Activated CD8-positive, alpha-beta T cell treated with anti-CD3 and anti-CD28 coated beads for 36 hours (primary cell): ENCODE results near the gene NLRC3. TPM values are rescaled to one million over a fixed set of nuclear protein-coding genes. Genes with fewer than 3 reads are reported as not detected.

Experiments
- ATAC-seq: fragments of 200-7000 bp; cut with Tn5 transposase; one replicate; pipeline ENCODE4 v1.10.0; 2021; ENCODE audit warnings: mild to moderate bottlenecking, moderate library complexity
- CTCF ChIA-PET: fragments of 350-600 bp; sonication (Branson Sonifier 250); formaldehyde crosslinking; loops from one replicate; lab custom pipeline; 2021; ENCODE audit warnings: antibody characterized with exemption; lab: Charles Lee
- POLR2A ChIA-PET: fragments of 350-600 bp; sonication (Branson Sonifier 250); formaldehyde crosslinking; loops from one replicate; lab custom pipeline; 2021; ENCODE audit warnings: antibody characterized with exemption; lab: Charles Lee
- DNase-seq: peaks from one replicate; pipeline ENCODE4 v3.0.0-alpha.2; 2020
- H3K27ac Mint-ChIP-seq: one replicate; pipeline ENCODE4 v1.8.0; 2021; ENCODE audit warnings: mild to moderate bottlenecking, mixed read lengths
- H3K27me3 Mint-ChIP-seq: one replicate; pipeline ENCODE4 v1.8.0; 2021; ENCODE audit warnings: mixed read lengths
- H3K36me3 Mint-ChIP-seq: one replicate; pipeline ENCODE4 v1.8.0; 2021; ENCODE audit warnings: low read depth, mixed read lengths
- H3K4me1 Mint-ChIP-seq: one replicate; pipeline ENCODE4 v1.8.0; 2021; ENCODE audit warnings: low read depth, mixed read lengths
- H3K4me3 Mint-ChIP-seq: one replicate; pipeline ENCODE4 v1.8.0; 2021; ENCODE audit warnings: mild to moderate bottlenecking, moderate library complexity, mixed read lengths
- H3K9me3 Mint-ChIP-seq: one replicate; pipeline ENCODE4 v1.8.0; 2021; ENCODE audit warnings: mixed read lengths
- CTCF ChIP-seq: fragments of 200-600 bp; IDR thresholded peaks from one replicate; pipeline ENCODE4 v1.8.0; 2022; ENCODE audit warnings: antibody characterized with exemption, mild to moderate bottlenecking
- intact Hi-C: fragments of 100-400 bp; cut with micrococcal nuclease; formaldehyde crosslinking; loops from one replicate; pipeline ENCODE4 v1.10.0; 2022
- total RNA-seq, 2 experiments: library from RNA; stranded (reverse); gene quantifications; one replicate each; pipeline ENCODE4 v1.2.3, GENCODE V29; 2021

Gene NLRC3
- total RNA-seq, 2 experiments from 2014 or later, result 17.9 to 19.8 TPM

- peaks cover 20% of the 10 kb centered on the region for H3K36me3 Mint-ChIP-seq
Observed at GRCh38 chr16:3546986-3547682, 30.1 kb downstream of the NLRC3 start.

GRCh38 chr16:3542601-3543373, 34.4 kb downstream of the NLRC3 start:
- DNase-seq, result no peak
- H3K4me1 Mint-ChIP-seq, result no peaks in the 10 kb centered on the region
- ATAC-seq, result no peak
- intact Hi-C loops, result no loop called here
- POLR2A ChIA-PET, result no interaction called here
- no peaks in the 10 kb centered on the region for H3K9me3 Mint-ChIP-seq
- H3K36me3 Mint-ChIP-seq, result peaks cover 13% of the 10 kb centered on the region
- CTCF ChIA-PET, result no interaction called here
- H3K4me3 Mint-ChIP-seq, result no peak overlapping the region
- no peaks in the 10 kb centered on the region for H3K27me3 Mint-ChIP-seq
- no peak for TF ChIP-seq CTCF
- H3K27ac Mint-ChIP-seq, result peak overlapping the region; percentile 16

More at GRCh38 chr16:3546986-3547682, 30.1 kb downstream of the NLRC3 start:
- TF ChIP-seq CTCF, result no peak
- Mint-ChIP-seq H3K9me3 (no peaks in the 10 kb centered on the region), H3K27ac (no peak overlapping the region), H3K27me3 (no peaks in the 10 kb centered on the region), H3K4me1 (peaks cover 2% of the 10 kb centered on the region), H3K4me3 (no peak overlapping the region)
- intact Hi-C loops, result no loop called here
- ATAC-seq (no peak), DNase-seq (no peak)
- ChIA-PET POLR2A (interaction anchor here (1.7 kb wide), 1 partner anchor 10 kb away, joined by 4 read pairs; no protein-coding TSS in a partner anchor), CTCF (no interaction called here)

- ChIA-PET POLR2A (interaction anchor here (1.2 kb wide), 2 partner anchors 12 kb away, joined by 4 to 6 read pairs; no protein-coding TSS in a partner anchor), CTCF (no interaction called here)
- no peak overlapping the region for H3K27ac Mint-ChIP-seq
- peaks cover 12% of the 10 kb centered on the region for H3K36me3 Mint-ChIP-seq
- intact Hi-C loops, result no loop called here
- DNase-seq (no peak), ATAC-seq (no peak)
- no peaks in the 10 kb centered on the region for H3K27me3 Mint-ChIP-seq
- no peak overlapping the region for H3K4me3 Mint-ChIP-seq
- TF ChIP-seq CTCF, result no peak
- no peaks in the 10 kb centered on the region for H3K4me1 Mint-ChIP-seq
- no peaks in the 10 kb centered on the region for H3K9me3 Mint-ChIP-seq
Observed at GRCh38 chr16:3541527-3542155, 35.6 kb downstream of the NLRC3 start.

GRCh38 chr16:3538222-3538621, 39.0 kb downstream of the NLRC3 start:
- CTCF ChIA-PET, result interaction anchor here (0.6 kb wide), 1 partner anchor 121 kb away, joined by 3 read pairs; no protein-coding TSS in a partner anchor
- no peak overlapping the region for H3K4me3 Mint-ChIP-seq
- H3K4me1 Mint-ChIP-seq, result no peaks in the 10 kb centered on the region
- DNase-seq (no peak), ATAC-seq (no peak)
- intact Hi-C loops, result no loop called here
- TF ChIP-seq CTCF, result no peak
- peaks cover 9% of the 10 kb centered on the region for H3K36me3 Mint-ChIP-seq
- POLR2A ChIA-PET, result no interaction called here
- no peak overlapping the region for H3K27ac Mint-ChIP-seq
- H3K9me3 Mint-ChIP-seq, result no peaks in the 10 kb centered on the region
- no peaks in the 10 kb centered on the region for H3K27me3 Mint-ChIP-seq
